ENCODE results near the gene DCTN3.

The DCTN3 gene

GRCh38 chr9:34588671-34589635 is 31.3 kb downstream of the DCTN3 start:
- no peak for DNase-seq

- no peak for DNase-seq
Measured at GRCh38 chr9:34587271-34587670, 33.0 kb downstream of the DCTN3 start.

GRCh38 chr9:34585946-34586669 is 34.2 kb downstream of the DCTN3 start:
- DNase-seq: no peak

GRCh38 chr9:34584970-34585369 is 35.3 kb downstream of the DCTN3 start:
- DNase-seq: no peak

- DNase-seq: no peak
Measured at GRCh38 chr9:34582787-34583186, 37.5 kb downstream of the DCTN3 start.

- DNase-seq: no peak
Measured at GRCh38 chr9:34581318-34581717, 39.0 kb downstream of the DCTN3 start.

- no peak for DNase-seq
Measured at GRCh38 chr9:34580358-34580757, 39.9 kb downstream of the DCTN3 start.

GRCh38 chr9:34579808-34580163 is 40.5 kb downstream of the DCTN3 start:
- no peak for DNase-seq

GRCh38 chr9:34579104-34579807 is 41.0 kb downstream of the DCTN3 start:
- DNase-seq: no peak

- no peak for DNase-seq
Measured at GRCh38 chr9:34578241-34579103, 41.8 kb downstream of the DCTN3 start.

GRCh38 chr9:34577400-34578240 is 42.7 kb downstream of the DCTN3 start:
- DNase-seq: no peak

GRCh38 chr9:34576597-34577399 is 43.5 kb downstream of the DCTN3 start:
- no peak for DNase-seq

- no peak for DNase-seq
Measured at GRCh38 chr9:34575862-34576596, 44.3 kb downstream of the DCTN3 start.

- DNase-seq: no peak
Measured at GRCh38 chr9:34575241-34575640, 45.1 kb downstream of the DCTN3 start.

GRCh38 chr9:34574571-34574970 is 45.7 kb downstream of the DCTN3 start:
- DNase-seq: no peak

GRCh38 chr9:34573599-34574325 is 46.5 kb downstream of the DCTN3 start:
- no peak for DNase-seq

- DNase-seq: no peak
Measured at GRCh38 chr9:34572628-34573027, 47.7 kb downstream of the DCTN3 start.

GRCh38 chr9:34572092-34572491 is 48.2 kb downstream of the DCTN3 start:
- DNase-seq: no peak

GRCh38 chr9:34571481-34571810 is 48.8 kb downstream of the DCTN3 start:
- DNase-seq: no peak
